Stimulated activated CD8-positive, alpha-beta memory T cell treated with anti-CD3 and anti-CD28 coated beads, Interleukin-7, amount 100 ng/mL, for 1 hour (primary cell): Measurements from ENCODE around the gene PLCB4.

Source experiments
- DNase-seq, 2 donors: peaks; one replicate each; pipeline ENCODE4 v3.0.0-alpha.2; 2020; ENCODE audit warnings: low read depth in 2 of 2

Gene PLCB4

GRCh38 chr20:9269280-9269971, 200.5 kb downstream of the PLCB4 start:
- no peak for DNase-seq

- DNase-seq = no peak
Measured at GRCh38 chr20:9270831-9271230, 201.9 kb downstream of the PLCB4 start.

GRCh38 chr20:9276966-9277468, 208.1 kb downstream of the PLCB4 start:
- DNase-seq = no peak

- no peak for DNase-seq
Measured at GRCh38 chr20:9279918-9280401, 211.1 kb downstream of the PLCB4 start.

DNA sequence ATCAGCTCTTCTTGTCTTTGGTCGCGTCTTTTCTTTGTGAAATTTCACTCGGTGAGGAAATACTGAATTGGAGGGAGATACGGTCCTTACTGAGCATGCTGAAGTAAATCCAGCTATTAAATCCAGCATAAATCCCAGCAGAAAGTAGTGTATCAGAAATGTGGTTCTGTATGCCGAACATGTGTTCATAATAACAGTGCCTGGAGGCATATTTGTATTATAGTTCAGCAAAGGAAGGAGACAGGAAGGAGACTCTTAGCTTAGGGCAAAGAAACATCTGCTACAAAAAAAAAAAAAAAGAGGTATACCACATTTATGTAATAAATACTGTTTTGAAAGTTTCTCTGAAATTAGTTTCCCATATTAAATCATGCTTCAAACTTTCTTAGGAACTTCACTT, 211.8 kb downstream of the PLCB4 start:
- no peak for DNase-seq

DNA sequence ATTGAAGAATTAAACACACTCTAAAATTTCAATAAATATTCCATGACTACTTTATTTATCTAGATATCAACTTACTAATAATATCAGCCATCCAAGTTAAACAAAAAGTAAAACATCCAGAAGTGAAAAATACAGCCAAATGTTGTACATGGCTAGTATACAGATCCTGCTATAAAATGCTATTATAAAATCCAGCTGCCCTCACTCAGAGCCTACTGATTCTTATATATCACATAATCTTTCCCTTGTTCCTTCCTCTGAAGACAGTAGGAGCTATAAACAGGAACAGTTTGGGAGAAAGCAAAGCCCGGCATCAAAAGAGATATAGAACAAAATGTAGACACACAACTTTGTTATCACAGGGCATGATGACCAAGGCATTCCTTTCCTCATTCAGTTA, 212.9 kb downstream of the PLCB4 start:
- DNase-seq = no peak

DNA sequence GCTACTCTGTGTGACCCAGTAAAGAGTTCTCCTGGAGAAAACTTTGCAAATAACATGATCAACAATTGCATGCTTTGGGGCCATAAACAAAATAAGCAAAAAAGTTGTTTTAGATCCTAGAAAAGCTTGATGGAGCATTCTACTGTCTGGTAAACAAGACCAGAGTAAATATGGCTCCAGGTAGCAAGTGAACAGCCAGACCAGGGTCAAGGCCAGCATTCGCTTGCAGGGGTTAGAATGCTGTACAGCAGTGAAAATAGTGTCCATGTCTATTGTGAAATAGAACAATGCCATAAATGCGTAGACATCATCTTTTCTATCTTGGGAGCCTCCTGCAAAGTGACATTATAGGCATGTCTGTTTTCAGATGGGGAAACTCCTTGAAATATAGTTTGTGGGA, 216.7 kb downstream of the PLCB4 start:
- DNase-seq = no peak

DNA sequence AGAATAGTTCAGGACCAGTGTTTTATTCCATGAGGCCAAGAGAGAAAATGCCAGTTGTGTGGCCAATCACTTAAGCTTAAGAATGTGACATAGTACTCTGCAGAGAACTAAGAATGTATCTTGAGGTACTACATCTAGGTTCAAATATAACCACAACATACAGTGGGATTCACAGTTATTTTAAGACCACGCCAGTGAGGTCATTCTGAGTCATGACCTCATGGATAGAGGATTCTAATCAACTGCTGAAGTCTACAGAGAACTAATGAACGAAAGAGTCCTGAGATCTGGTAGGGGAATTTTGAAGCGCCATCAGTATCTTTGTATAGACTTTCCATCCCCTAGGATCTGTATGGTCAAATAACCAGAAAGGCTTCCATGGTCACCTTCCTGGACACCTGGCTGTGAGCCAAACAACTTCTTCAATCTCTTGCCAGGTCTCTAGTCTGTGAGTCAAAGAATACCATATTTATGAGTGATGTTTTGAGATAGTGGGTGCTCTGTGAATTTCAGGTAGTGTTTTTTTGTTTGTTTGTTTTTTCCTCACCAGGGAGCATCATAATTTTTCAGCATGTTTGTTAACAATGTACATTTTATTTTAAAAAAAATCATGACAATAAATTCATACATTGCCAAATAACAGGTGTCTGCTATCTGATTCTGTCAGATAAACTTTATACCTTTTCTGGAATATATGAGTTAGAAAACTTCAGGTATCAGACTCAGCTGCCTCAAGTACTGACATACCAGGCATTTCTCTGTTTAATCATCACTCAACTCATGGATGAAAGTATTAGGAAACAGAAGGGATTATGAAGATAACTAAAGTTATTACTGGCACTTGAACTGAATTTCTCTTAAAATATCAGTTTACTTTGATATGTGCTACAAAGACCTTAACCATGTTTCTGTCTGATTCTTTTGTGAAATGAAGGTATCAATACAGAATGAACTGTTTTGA, 217.9 kb downstream of the PLCB4 start:
- DNase-seq = no peak

- no peak for DNase-seq
Measured at GRCh38 chr20:9287826-9288225, 218.9 kb downstream of the PLCB4 start.

GRCh38 chr20:9290331-9290730, 221.4 kb downstream of the PLCB4 start:
- no peak for DNase-seq

DNA sequence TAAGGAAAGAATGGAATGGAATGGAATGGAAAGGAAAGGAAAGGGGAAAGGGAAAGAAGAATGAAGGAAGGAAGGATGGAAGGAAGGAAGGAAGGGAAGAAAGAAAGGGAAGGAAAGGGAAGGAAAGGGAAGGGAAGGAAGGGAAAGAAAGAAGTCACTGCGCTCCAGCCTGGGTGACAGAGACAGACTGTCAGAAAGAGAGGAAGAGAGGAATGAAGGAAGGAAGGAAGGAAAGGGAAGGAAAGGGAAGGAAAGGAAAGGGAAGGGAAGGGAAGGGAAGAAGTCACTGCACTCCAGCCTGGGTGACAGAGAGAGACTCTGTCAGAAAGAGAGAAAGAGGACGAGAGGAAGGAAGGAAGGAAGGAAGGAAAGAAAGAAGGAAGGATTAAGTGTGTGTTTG, 224.3 kb downstream of the PLCB4 start:
- DNase-seq = no peak

DNA sequence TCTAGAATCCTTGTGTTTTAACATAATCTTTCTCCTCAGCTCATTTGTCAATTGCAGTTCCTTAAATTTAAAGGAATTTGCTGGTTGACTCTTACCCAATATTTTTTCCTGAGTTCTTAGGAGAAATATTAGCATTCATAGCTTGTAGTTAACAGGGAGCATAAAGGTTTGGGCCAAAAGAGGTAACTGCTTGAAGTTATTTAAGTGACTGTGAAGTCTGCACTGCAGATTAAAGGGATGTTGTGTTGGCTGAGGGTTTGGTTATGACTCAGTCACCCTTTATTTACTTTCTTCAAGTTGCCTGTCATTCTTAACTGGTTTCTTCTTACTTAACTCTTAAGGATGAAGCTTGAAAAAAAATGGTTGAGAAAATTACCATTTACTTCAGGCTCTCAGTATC, 225.2 kb downstream of the PLCB4 start:
- DNase-seq = no peak

DNA sequence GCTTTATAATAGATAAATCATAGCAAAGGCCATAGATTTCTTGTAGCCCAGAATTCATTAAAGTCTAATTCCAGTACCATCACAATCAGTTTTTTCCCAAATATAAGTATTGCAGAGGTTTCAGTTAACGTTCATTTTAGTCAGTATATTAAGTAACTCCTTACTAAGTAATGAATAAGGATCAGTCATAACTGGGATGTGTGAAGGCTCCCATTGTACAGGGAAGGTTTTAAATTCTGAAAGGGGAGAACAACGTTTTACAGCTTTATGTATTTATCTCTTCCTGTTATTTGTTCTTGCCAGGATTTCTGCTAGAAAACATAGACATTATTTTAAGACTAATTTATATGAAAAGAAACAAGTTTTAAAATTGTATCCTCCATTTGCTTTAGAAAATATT, 230.0 kb downstream of the PLCB4 start:
- no peak for DNase-seq

DNA sequence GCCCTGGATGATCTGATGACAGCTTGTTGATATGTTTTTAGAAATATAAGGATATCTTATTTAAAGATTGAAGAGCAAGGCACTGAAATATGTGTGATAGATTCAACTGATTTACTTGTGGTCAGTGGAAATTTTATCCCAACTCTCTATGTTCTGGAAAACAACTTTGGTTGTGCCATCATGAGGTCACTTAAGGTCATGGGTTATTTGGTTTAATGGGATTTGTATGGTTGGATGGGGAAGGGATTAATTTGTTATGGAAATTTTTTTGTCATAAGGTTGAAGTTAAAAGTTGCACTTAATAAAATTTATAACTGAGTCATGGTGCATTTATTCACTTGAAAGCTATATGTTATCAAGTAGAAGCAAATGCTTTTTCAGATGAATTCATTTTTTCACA, 231.2 kb downstream of the PLCB4 start:
- DNase-seq = no peak

- no peak for DNase-seq
Measured at GRCh38 chr20:9300534-9300933, 231.6 kb downstream of the PLCB4 start.

DNA sequence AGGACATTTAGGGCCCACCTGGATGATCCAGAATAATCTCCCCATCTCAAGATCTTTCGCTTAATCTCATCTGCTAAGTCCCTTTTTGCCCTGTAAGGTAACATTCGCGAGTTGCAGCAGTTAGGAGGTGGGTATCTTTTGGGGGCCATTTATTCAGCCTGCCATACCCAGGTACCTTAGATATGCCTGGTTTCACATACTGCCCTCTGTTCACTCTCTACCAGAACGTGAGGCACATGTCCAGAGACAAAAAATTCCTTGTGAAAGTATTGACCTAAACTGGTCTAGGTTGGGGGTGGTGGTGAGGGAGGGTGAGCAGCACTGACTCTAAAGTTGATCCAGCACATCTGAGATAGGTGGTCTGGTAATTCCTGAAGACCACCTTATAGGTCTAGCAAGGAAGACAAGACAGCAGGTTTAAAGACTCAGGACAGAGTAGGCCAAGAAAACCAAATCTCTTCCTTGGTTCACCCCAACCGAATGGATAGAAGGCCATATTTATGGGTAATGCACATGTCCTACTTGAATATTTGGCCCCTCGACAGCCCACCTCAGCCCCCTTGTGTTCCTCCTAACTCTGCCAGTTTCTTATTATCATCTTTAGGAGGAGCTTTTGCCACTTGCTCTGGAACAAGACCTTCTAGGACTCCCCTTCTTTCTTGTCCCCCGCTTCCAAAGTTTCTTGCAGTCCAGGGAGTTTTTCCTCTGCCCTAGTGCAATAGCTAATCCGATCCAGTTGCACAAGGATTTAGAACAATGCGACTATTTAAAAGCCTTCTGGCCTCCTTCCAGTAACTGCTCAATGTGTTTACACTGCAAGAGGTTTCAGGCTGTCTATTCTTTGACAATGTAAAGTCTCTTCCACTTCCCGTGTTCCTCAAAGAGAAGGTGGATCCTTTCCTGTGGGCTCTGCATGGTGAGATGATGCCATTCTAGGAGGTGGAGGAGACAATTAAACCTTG, 232.5 kb downstream of the PLCB4 start:
- DNase-seq = no peak

DNA sequence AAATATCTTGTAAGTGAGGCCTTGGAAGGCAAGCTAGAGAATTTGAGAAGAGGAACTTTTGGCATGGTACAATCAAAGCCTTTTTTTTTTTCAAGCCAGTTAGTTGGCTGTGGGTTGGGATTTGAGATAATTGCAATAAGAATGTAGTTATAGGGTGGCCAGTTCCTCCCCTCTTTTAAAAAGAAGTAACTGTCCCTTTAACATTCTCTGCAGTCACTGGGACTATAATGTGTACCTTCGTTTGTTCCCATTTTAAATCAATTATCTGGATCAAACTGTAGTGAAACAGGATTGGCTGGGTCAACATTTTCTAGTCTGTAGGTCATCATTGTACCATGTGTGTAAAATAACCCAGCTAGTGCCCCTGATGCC, 233.2 kb downstream of the PLCB4 start:
- DNase-seq = no peak

GRCh38 chr20:9306521-9306920, 237.6 kb downstream of the PLCB4 start:
- no peak for DNase-seq

GRCh38 chr20:9308056-9308455, 239.2 kb downstream of the PLCB4 start:
- no peak for DNase-seq

DNA sequence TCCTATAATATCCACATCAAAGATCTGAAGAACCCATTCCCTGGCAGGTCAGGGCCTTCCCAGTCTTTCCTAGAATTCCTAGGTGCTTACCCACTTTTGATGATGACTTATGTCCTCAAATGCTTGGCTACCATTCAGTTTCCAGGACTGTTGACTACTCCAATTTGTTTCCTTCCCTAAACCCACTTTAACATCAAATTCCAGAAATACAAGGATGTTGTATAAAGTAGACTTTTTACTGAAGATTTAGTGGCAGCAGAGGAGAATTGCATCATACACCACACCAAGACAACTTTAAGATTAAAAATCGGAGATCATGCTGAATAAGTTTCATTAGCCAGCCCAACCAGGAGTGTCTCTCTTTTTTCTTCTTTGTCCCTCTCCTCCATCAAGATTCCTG, 242.2 kb downstream of the PLCB4 start:
- no peak for DNase-seq

DNA sequence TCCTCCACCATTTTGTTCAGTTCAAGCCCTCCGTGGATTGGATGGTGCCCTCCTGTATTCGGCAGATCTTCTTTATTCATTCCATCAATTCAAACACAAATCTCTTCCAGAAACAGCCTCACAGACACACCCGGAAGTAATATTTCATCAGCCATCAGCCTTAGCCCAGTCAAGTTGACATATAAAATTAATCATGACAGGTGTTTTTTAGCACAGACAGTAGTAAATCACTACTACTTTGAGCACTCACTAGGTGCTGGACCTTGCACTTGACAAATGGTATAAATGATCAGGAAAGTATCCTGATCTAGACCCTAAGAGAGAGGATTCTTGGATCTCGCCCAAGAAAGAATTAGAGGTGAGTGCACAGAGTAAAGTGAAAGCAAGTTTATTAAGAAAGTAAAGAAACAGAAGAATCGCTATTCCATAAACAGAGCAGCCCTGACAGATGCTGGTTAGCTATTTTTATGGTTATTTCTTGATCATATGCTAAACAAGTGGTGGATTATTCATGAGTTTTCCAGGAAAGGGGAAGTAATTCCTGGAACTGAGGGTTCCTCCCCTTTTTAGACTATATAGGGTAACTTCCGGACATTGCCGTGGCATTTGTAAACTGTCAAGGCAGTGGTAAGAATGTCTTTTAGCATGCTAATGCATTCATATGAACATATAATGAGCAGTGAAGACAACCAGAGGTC, 250.9 kb downstream of the PLCB4 start:
- DNase-seq = no peak
